Measurements from ENCODE around the gene EPHB1. TPM values are rescaled to one million over a fixed set of nuclear protein-coding genes. Genes with fewer than 3 reads are reported as not detected.

EPHB1 gene
- total RNA-seq, 1 donor from 2014 or later: 8.1 TPM

- peak; percentile 18 for ATAC-seq
- no peak for DNase-seq (ENCODE audit: low spot score)
Observed at GRCh38 chr3:135271177-135272025, 476.3 kb downstream of the EPHB1 start.

DNA sequence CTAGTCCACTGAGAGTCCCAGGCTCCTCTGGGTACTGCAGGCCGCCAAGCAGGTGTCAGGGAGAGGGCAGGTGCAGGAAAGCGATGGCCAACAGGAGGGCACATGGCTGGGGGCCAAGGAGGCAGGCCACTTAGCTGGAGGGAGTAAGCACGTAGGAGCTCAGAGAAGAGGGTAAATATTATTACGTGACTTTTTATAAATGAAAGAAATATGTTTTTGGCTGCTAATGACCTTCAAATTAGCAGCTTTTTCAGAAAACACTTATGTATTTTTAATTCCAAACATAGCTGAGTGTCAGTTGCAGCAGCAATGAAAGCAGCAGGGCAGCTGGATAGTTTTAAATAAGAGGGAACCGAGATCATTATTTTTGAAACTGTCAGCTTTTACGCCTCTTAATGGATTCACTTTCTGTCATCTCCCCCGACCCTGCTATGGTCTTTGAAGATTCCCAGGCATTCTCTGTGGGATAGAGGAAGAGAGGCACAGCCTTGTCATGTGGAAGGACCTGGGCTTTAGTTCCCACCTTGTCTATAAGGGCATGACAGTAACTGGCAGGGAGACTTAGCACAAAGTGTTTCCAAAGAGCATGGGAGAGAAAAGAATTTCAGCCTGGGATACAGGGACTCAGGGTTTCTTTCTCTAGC, 477.1 kb downstream of the EPHB1 start:
- ATAC-seq (peak; percentile 75), DNase-seq (ENCODE audit: low spot score) (no peak)

DNA sequence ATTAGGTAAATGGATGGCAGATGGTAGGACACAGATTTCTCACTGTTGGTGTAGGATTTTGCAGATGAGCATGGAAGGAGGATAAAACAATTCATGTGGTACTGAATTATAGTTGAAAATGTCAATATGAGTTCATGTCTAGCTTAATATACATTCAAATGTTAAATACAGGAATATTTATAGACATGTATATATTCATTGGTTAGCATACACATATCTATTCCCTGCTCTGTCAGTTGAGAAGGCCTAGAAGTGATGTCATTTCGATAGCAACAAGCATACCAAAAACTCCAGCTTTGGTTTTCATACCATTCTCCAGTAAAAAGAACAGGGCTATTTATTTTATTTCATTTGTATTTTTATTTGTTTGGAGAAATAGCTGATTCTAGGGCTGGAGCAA, 497.1 kb downstream of the EPHB1 start:
- ATAC-seq (no peak), DNase-seq (ENCODE audit: low spot score) (no peak)

- DNase-seq (ENCODE audit: low spot score) (no peak), ATAC-seq (no peak)
Observed at GRCh38 chr3:135301670-135302069, 506.6 kb downstream of the EPHB1 start.

- ATAC-seq: peak; percentile 63
- DNase-seq (ENCODE audit: low spot score): no peak
Observed at GRCh38 chr3:135304378-135304777, 509.3 kb downstream of the EPHB1 start.

Other genes with a start within 250 kb of the EPHB1 start
- not detected for gene KY, start 144.2 kb upstream of the EPHB1 start, total RNA-seq